HFF-Myc (cell line): ENCODE measurements around the gene TRIM29.
A peak's percentile ranks its signal among the peaks of the same experiment; 100 is the strongest.

ENCODE experiments used
- DNase-seq: peaks from one replicate; pipeline ENCODE4 v3.0.0-alpha.2; 2011; ENCODE audit warnings: low read depth; ENCODE audit errors: extremely low read depth
- H3K4me3 ChIP-seq: replicated peaks from 2 replicates; pipeline ENCODE4 v1.5.1; 2011; ENCODE audit warnings: low read depth, mild to moderate bottlenecking, control low read depth, low read length
- CTCF ChIP-seq: IDR thresholded peaks from 2 replicates; pipeline ENCODE4 v1.5.1; 2012; ENCODE audit warnings: mild to moderate bottlenecking, low read depth, low read length, control low read depth; ENCODE audit errors: missing control alignments

Gene TRIM29

GRCh38 chr11:120178561-120179056 lies 40.7 kb upstream of the TRIM29 start:
- H3K4me3 ChIP-seq, result no peak overlapping the region
- TF ChIP-seq CTCF, result no peak
- DNase-seq, result no peak

- H3K4me3 ChIP-seq, result no peak overlapping the region
- TF ChIP-seq CTCF, result no peak
- no peak for DNase-seq
These were observed 37.0 kb upstream of the TRIM29 start for GRCh38 chr11:120174866-120175265.

GRCh38 chr11:120173807-120174206 lies 35.9 kb upstream of the TRIM29 start:
- no peak for TF ChIP-seq CTCF
- H3K4me3 ChIP-seq, result no peak overlapping the region
- DNase-seq, result no peak

GRCh38 chr11:120173019-120173705 lies 35.2 kb upstream of the TRIM29 start:
- no peak for TF ChIP-seq CTCF
- no peak overlapping the region for H3K4me3 ChIP-seq
- no peak for DNase-seq

- no peak for DNase-seq
- no peak overlapping the region for H3K4me3 ChIP-seq
- TF ChIP-seq CTCF, result peak; percentile 75
These were observed 34.4 kb upstream of the TRIM29 start for GRCh38 chr11:120172054-120172911.

- TF ChIP-seq CTCF, result no peak
- no peak for DNase-seq
These were observed 32.9 kb upstream of the TRIM29 start for GRCh38 chr11:120170741-120171261.

More at GRCh38 chr11:120170741-120171261, 32.9 kb upstream of the TRIM29 start:
- H3K4me3 ChIP-seq, result no peak overlapping the region
